PC-9 (cell line): Measurements from ENCODE around the gene TMEM176B. TPM values are rescaled to one million over a fixed set of nuclear protein-coding genes. Genes with fewer than 3 reads are reported as not detected.

Source experiments
- BruUV-seq: library from RNA; stranded (reverse); fragments of 400-500 nt; replicated peaks from 2 replicates; lab custom pipeline; 2021; lab: Mats Ljungman, UMichigan
- CTCF ChIA-PET: fragments of 300-600 bp; sonication (Branson Sonifier 250); formaldehyde crosslinking; loops from one replicate; lab custom pipeline; 2022; ENCODE audit warnings: antibody characterized with exemption; lab: Charles Lee
- POLR2A ChIA-PET: fragments of 300-600 bp; sonication (Branson Sonifier 250); formaldehyde crosslinking; loops from one replicate; lab custom pipeline; 2022; ENCODE audit warnings: antibody characterized with exemption; ENCODE audit not compliant: unreplicated experiment; lab: Charles Lee
- DNase-seq, 2 experiments: peaks; one replicate each; pipeline versions ENCODE4 v3.0.0 to v3.0.0-alpha.2; 2015 to 2022; ENCODE audit warnings: mixed read lengths in 1 of 2
- H2AFZ ChIP-seq: fragments of 200-600 bp; sonication (generic); 2 replicates; pipeline ENCODE4 v1.8.1; 2017; ENCODE audit warnings: antibody characterized with exemption
- H3F3A ChIP-seq: fragments of 200-600 bp; sonication (generic); 2 replicates; pipeline ENCODE4 v1.8.1; 2017; ENCODE audit warnings: antibody characterized with exemption, mild to moderate bottlenecking, low read depth; ENCODE audit not compliant: insufficient read depth
- H3K27ac ChIP-seq: fragments of 200-600 bp; sonication (generic); 2 replicates; pipeline ENCODE4 v1.6.1; 2016; ENCODE audit warnings: mixed run types
- H3K27me3 ChIP-seq: fragments of 200-600 bp; sonication (generic); 2 replicates; pipeline ENCODE4 v1.6.1; 2016; ENCODE audit warnings: low read depth, mixed run types; ENCODE audit not compliant: insufficient read depth
- H3K36me3 ChIP-seq: fragments of 200-600 bp; sonication (generic); 2 replicates; pipeline ENCODE4 v1.6.1; 2016; ENCODE audit warnings: low read depth, mixed run types
- H3K4me1 ChIP-seq: fragments of 200-600 bp; sonication (generic); replicated peaks from 2 replicates; pipeline ENCODE4 v1.6.1; 2016; ENCODE audit warnings: mixed run types; ENCODE audit not compliant: insufficient read depth
- H3K4me2 ChIP-seq: fragments of 200-600 bp; sonication (generic); 2 replicates; pipeline ENCODE4 v1.6.1; 2017; ENCODE audit warnings: mixed run types
- H3K4me3 ChIP-seq: fragments of 200-600 bp; sonication (generic); 2 replicates; pipeline ENCODE4 v1.6.1; 2016; ENCODE audit warnings: mixed run types
- H3K79me2 ChIP-seq: fragments of 200-600 bp; sonication (generic); 2 replicates; pipeline ENCODE4 v1.6.1; 2017; ENCODE audit warnings: low read depth, mixed run types
- H3K9me2 ChIP-seq: fragments of 200-600 bp; sonication (generic); 2 replicates; pipeline ENCODE4 v1.8.1; 2017; ENCODE audit warnings: mild to moderate bottlenecking; ENCODE audit not compliant: insufficient read depth
- H3K9me3 ChIP-seq: fragments of 200-600 bp; sonication (generic); 2 replicates; pipeline ENCODE4 v1.8.1; 2016; ENCODE audit warnings: low read depth; ENCODE audit not compliant: insufficient read depth
- H4K20me1 ChIP-seq: fragments of 200-600 bp; sonication (generic); 2 replicates; pipeline ENCODE4 v1.8.1; 2017; ENCODE audit not compliant: insufficient read depth
- EZH2 ChIP-seq: fragments of 200-600 bp; sonication (generic); IDR thresholded peaks from 2 replicates; pipeline ENCODE4 v1.8.0; 2017; ENCODE audit warnings: antibody characterized with exemption, low read depth
- intact Hi-C: fragments of 100-400 bp; cut with micrococcal nuclease; formaldehyde crosslinking; loops from one replicate; pipeline ENCODE4 v1.10.0; 2022; ENCODE audit not compliant: unreplicated experiment
- total RNA-seq: library from RNA; stranded (reverse); gene quantifications from 2 replicates; pipeline ENCODE4 v1.2.3, GENCODE V29; 2021
- TF ChIP-seq, protein P1 (sequence below): fragments of 200-600 bp; sonication (generic); conservative IDR thresholded peaks from 2 replicates; pipeline ENCODE4 v1.6.1; 2017; ENCODE audit warnings: mixed run types, antibody characterized with exemption, mild to moderate bottlenecking, moderate library complexity

The TMEM176B gene
- total RNA-seq, 1 experiment from 2014 or later: 1.9 TPM

DNA sequence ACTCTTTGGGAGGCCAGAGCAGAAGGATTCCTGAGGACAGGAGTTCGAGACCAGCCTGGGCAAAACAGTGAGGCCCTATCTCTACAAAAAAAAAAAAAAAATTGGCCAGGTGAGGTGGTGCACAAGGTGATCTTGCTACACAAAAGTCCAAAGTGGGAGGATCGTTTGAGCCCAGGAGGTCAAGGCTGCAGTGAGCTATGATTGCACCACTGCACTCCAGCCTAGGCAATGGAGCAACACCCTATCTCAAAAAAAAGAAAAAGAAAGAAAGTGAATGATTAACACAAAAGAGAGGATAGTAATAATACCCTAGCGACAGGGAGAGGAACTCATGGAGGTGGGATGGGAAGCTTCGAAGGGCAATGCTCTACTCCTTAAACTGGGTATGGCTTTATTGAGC lies 30.4 kb downstream of the TMEM176B start:
- DNase-seq: no peak
- intact Hi-C loops: loop anchor here (10.0 kb wide), 1 partner anchor 485 kb away; no protein-coding TSS in a partner anchor
- no peak overlapping the region for H2AFZ ChIP-seq
- POLR2A ChIA-PET: no interaction called here
- TF ChIP-seq, protein P1, sequence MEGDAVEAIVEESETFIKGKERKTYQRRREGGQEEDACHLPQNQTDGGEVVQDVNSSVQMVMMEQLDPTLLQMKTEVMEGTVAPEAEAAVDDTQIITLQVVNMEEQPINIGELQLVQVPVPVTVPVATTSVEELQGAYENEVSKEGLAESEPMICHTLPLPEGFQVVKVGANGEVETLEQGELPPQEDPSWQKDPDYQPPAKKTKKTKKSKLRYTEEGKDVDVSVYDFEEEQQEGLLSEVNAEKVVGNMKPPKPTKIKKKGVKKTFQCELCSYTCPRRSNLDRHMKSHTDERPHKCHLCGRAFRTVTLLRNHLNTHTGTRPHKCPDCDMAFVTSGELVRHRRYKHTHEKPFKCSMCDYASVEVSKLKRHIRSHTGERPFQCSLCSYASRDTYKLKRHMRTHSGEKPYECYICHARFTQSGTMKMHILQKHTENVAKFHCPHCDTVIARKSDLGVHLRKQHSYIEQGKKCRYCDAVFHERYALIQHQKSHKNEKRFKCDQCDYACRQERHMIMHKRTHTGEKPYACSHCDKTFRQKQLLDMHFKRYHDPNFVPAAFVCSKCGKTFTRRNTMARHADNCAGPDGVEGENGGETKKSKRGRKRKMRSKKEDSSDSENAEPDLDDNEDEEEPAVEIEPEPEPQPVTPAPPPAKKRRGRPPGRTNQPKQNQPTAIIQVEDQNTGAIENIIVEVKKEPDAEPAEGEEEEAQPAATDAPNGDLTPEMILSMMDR: no peak
- no peak for TF ChIP-seq EZH2
- H4K20me1 ChIP-seq: no peaks in the 10 kb centered on the region
- H3K9me2 ChIP-seq: no peaks in the 10 kb centered on the region
- H3F3A ChIP-seq: no peaks in the 10 kb centered on the region
- H3K27me3 ChIP-seq: peaks cover 47% of the 10 kb centered on the region
- no peaks in the 10 kb centered on the region for H3K36me3 ChIP-seq
- H3K27ac ChIP-seq: no peak overlapping the region
- no TSS peak for BruUV-seq
- H3K79me2 ChIP-seq: no peaks in the 10 kb centered on the region
- no peaks in the 10 kb centered on the region for H3K9me3 ChIP-seq
- CTCF ChIA-PET: no interaction called here
- no peaks in the 10 kb centered on the region for H3K4me1 ChIP-seq
- H3K4me2 ChIP-seq: no peak overlapping the region
- H3K4me3 ChIP-seq: no peak overlapping the region

DNA sequence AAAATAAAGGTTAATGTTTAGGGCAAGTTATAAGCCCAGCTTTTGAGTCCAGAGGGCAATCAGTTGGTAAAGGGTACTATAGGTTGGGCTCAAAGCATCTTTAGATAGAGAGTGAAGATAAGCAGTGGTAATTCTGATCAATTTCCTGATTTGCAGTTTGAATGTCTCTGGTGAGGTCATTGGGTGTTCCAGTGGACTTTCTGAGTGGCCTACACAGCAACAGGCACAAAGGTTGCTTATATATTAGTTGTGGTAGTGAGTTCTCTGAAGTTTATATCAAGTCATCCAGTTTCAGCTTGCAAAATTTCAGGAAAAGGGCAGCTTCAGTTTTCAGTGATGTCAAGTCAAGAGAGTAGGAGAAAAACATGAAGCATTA lies 33.8 kb downstream of the TMEM176B start:
- Histone ChIP-seq H3K4me3 (no peak overlapping the region), H3K36me3 (no peaks in the 10 kb centered on the region), H3K27me3 (peaks cover 59% of the 10 kb centered on the region), H3K9me2 (no peaks in the 10 kb centered on the region), H3K27ac (no peak overlapping the region), H3K4me1 (no peaks in the 10 kb centered on the region), H4K20me1 (no peaks in the 10 kb centered on the region), H3K9me3 (no peaks in the 10 kb centered on the region), H3K4me2 (no peak overlapping the region), H3F3A (no peaks in the 10 kb centered on the region), H2AFZ (no peak overlapping the region), H3K79me2 (no peaks in the 10 kb centered on the region)
- no peak for DNase-seq
- no TSS peak for BruUV-seq
- CTCF ChIA-PET: no interaction called here
- intact Hi-C loops: no loop called here
- POLR2A ChIA-PET: no interaction called here
- TF ChIP-seq, protein P1: no peak
- no peak for TF ChIP-seq EZH2

DNA sequence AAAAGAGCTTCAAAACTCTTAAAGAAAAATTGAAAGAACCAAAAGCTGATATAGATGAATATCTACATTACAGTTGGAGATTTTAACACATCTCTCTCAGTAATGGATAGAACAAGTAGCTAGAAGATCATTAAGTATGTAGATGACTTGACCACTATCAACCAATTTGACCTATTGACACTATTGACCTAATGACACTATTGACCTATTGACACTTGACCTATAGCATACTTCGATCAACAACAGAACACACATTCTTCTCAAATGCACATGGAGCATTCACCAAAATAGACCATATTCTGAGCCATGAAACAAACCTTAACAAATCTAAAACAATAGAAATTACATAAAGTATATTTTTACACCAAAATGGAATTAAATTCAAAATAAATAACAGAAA lies 40.7 kb downstream of the TMEM176B start:
- H3K4me3 ChIP-seq: no peak overlapping the region
- ChIA-PET CTCF (interaction anchor here (0.5 kb wide), 1 partner anchor 76 kb away, joined by 4 read pairs; no protein-coding TSS in a partner anchor), POLR2A (interaction anchor here (0.7 kb wide), 1 partner anchor 56 kb away, joined by 3 read pairs; no protein-coding TSS in a partner anchor)
- H3K4me2 ChIP-seq: no peak overlapping the region
- no peak for TF ChIP-seq EZH2
- TF ChIP-seq, protein P1: no peak
- no peaks in the 10 kb centered on the region for H4K20me1 ChIP-seq
- H3K79me2 ChIP-seq: no peaks in the 10 kb centered on the region
- no peaks in the 10 kb centered on the region for H3F3A ChIP-seq
- BruUV-seq: no TSS peak
- no peaks in the 10 kb centered on the region for H3K9me2 ChIP-seq
- H2AFZ ChIP-seq: no peak overlapping the region
- H3K4me1 ChIP-seq: no peaks in the 10 kb centered on the region
- H3K27ac ChIP-seq: no peak overlapping the region
- no peak for DNase-seq
- no peaks in the 10 kb centered on the region for H3K9me3 ChIP-seq
- intact Hi-C loops: loop anchor here (5.0 kb wide), 1 partner anchor 312 kb away; no protein-coding TSS in a partner anchor
- H3K27me3 ChIP-seq: peaks cover 10% of the 10 kb centered on the region
- no peaks in the 10 kb centered on the region for H3K36me3 ChIP-seq
